GM12878 (cell line): ENCODE measurements around the gene PCBD2. TPM values are rescaled to one million over a fixed set of nuclear protein-coding genes. Genes with fewer than 3 reads are reported as not detected.
"Not testable (repeated sequence)": the region's sequence is repeated elsewhere in the genome, so short reads cannot be mapped to it uniquely, and the experiment has no call there.

Experiments used
- ATAC-seq: fragments of 200-7000 bp; cut with Tn5 transposase; 3 replicates; pipeline ENCODE4 v1.9.1; 2020; ENCODE audit warnings: mild to moderate bottlenecking, moderate library complexity
- BruUV-seq: library from RNA; stranded (reverse); fragments of 400-500 nt; replicated peaks from 2 replicates; lab custom pipeline; 2021; lab: Mats Ljungman, UMichigan
- CTCF ChIA-PET: fragments of 300-600 bp; sonication (Branson Sonifier 250); formaldehyde crosslinking; extraction: SDS; loops from one replicate; lab custom pipeline; 2021; ENCODE audit warnings: inconsistent platforms; lab: Yijun Ruan, JAX
- POLR2A ChIA-PET: fragments of 350-600 bp; formaldehyde crosslinking; extraction: SDS; loops from one replicate; lab custom pipeline; 2021; ENCODE audit warnings: inconsistent platforms; lab: Charles Lee
- RAD21 ChIA-PET: fragments of 300-600 bp; sonication (Branson Sonifier 250); formaldehyde crosslinking; loops from one replicate; lab custom pipeline; 2023; ENCODE audit warnings: antibody characterized with exemption; ENCODE audit not compliant: unreplicated experiment; lab: Charles Lee
- SMC1A ChIA-PET: fragments of 300-600 bp; sonication (Branson Sonifier 250); formaldehyde crosslinking; loops from one replicate; lab custom pipeline; 2023; ENCODE audit not compliant: unreplicated experiment, uncharacterized antibody; lab: Charles Lee
- DNase-seq: peaks from one replicate; pipeline ENCODE4 v3.0.0-alpha.2; 2011; ENCODE audit warnings: low read depth, low spot score
- FAIRE-seq: peaks from 3 replicates; lab custom pipeline; 2011; peaks lifted over from hg19 to GRCh38; lab: Jason Lieb, UNC
- H2AFZ ChIP-seq: 2 replicates; pipeline ENCODE4 v1.6.0; 2011; ENCODE audit warnings: low read depth, low read length, control low read depth; ENCODE audit not compliant: control insufficient read depth
- H3K27ac ChIP-seq: 2 replicates; pipeline ENCODE4 v1.5.1; 2011; ENCODE audit warnings: control low read depth; ENCODE audit not compliant: control insufficient read depth, insufficient read depth
- H3K27me3 ChIP-seq, 2 experiments: replicated peaks in 1 of 2; 2 replicates each; pipeline versions ENCODE4 v1.6.0 to v1.6.1; 2011; ENCODE audit warnings: low read length in 1 of 2; ENCODE audit not compliant: control insufficient read depth in 2 of 2, insufficient read depth in 2 of 2
- H3K36me3 ChIP-seq, 2 experiments: 2 replicates each; pipeline ENCODE4 v1.5.1; 2011; ENCODE audit warnings: low read length in 1 of 2; ENCODE audit not compliant: control insufficient read depth in 2 of 2, insufficient read depth in 2 of 2
- H3K4me1 ChIP-seq: 2 replicates; pipeline ENCODE4 v1.6.1; 2011; ENCODE audit warnings: mild to moderate bottlenecking, low read length, moderate library complexity, mixed read lengths; ENCODE audit not compliant: control insufficient read depth, insufficient read depth
- H3K4me2 ChIP-seq: 2 replicates; pipeline ENCODE4 v1.6.0; 2011; ENCODE audit warnings: control low read depth; ENCODE audit not compliant: control insufficient read depth, insufficient read depth
- H3K4me3 ChIP-seq: fragments of 200-600 bp; sonication (generic); 2 replicates; pipeline ENCODE4 v1.5.1; 2016
- H3K79me2 ChIP-seq: 2 replicates; pipeline ENCODE4 v1.6.0; 2011; ENCODE audit warnings: low read length; ENCODE audit not compliant: control insufficient read depth, insufficient read depth
- H3K9ac ChIP-seq: 2 replicates; pipeline ENCODE4 v1.8.0; 2011; ENCODE audit warnings: low read length, control low read depth, mixed read lengths; ENCODE audit not compliant: control insufficient read depth, insufficient read depth
- H3K9me3 ChIP-seq: replicated peaks from 3 replicates; pipeline ENCODE4 v1.5.1; 2011; ENCODE audit warnings: mild to moderate bottlenecking, low read length; ENCODE audit not compliant: control insufficient read depth, insufficient read depth
- H4K20me1 ChIP-seq: 2 replicates; pipeline ENCODE4 v1.6.0; 2011; ENCODE audit not compliant: control insufficient read depth, insufficient read depth
- BCL11A ChIP-seq: IDR thresholded peaks from 2 replicates; pipeline ENCODE4 v1.6.1; 2011; ENCODE audit warnings: low read depth, low read length
- CEBPB ChIP-seq, 2 experiments: fragments of 150-350 bp in 1 of 2; IDR thresholded peaks; 2 replicates each; pipeline ENCODE4 v1.6.1; 2012 to 2014; ENCODE audit warnings: low read depth in 2 of 2, low read length in 2 of 2, borderline replicate concordance in 1 of 2, inconsistent platforms in 1 of 2
- CREM ChIP-seq: IDR thresholded peaks from 2 replicates; pipeline ENCODE4 v1.6.1; 2014; ENCODE audit warnings: antibody characterized with exemption, low read depth
- EED ChIP-seq: sonication (generic); IDR thresholded peaks from 2 replicates; pipeline ENCODE4 v1.6.1; 2016; ENCODE audit warnings: antibody characterized with exemption, low read depth
- HCFC1 ChIP-seq: fragments of 150-350 bp; IDR thresholded peaks from 2 replicates; pipeline ENCODE4 v1.6.1; 2014; ENCODE audit warnings: low read length
- HDAC6 ChIP-seq: fragments of 200-600 bp; sonication (generic); IDR thresholded peaks from one replicate; pipeline ENCODE4 v1.8.0; 2017; ENCODE audit warnings: antibody characterized with exemption; ENCODE audit not compliant: unreplicated experiment
- IRF5 ChIP-seq: fragments of 450-650 bp; IDR thresholded peaks from 2 replicates; pipeline ENCODE4 v1.6.1; 2017; ENCODE audit warnings: borderline replicate concordance
- MEF2A ChIP-seq: IDR thresholded peaks from 2 replicates; pipeline ENCODE4 v1.6.1; 2011; ENCODE audit warnings: low read depth, mild to moderate bottlenecking, low read length, moderate library complexity; ENCODE audit not compliant: insufficient read depth
- PAX8 ChIP-seq: fragments of 450-650 bp; IDR thresholded peaks from 2 replicates; pipeline ENCODE4 v1.6.1; 2017; ENCODE audit warnings: mild to moderate bottlenecking, moderate library complexity
- PKNOX1 ChIP-seq: fragments of 450-650 bp; IDR thresholded peaks from 2 replicates; pipeline ENCODE4 v1.6.1; 2016; ENCODE audit warnings: mild to moderate bottlenecking
- POU2F2 ChIP-seq: IDR thresholded peaks from 3 replicates; pipeline ENCODE4 v1.6.1; 2011; ENCODE audit warnings: low read depth, mild to moderate bottlenecking, low read length, borderline replicate concordance
- RAD21 ChIP-seq: IDR thresholded peaks from 2 replicates; pipeline ENCODE4 v1.6.1; 2011; ENCODE audit warnings: mild to moderate bottlenecking, low read depth, low read length, moderate library complexity; ENCODE audit not compliant: insufficient read depth
- SKIL ChIP-seq: fragments of 450-650 bp; IDR thresholded peaks from 2 replicates; pipeline ENCODE4 v1.6.1; 2017; ENCODE audit warnings: mild to moderate bottlenecking, low read depth, inconsistent platforms; ENCODE audit not compliant: poor library complexity, severe bottlenecking
- SPI1 ChIP-seq: IDR thresholded peaks from 2 replicates; pipeline ENCODE4 v1.6.1; 2011; ENCODE audit warnings: low read depth, mild to moderate bottlenecking, low read length, moderate library complexity, borderline replicate concordance; ENCODE audit not compliant: insufficient read depth
- TAF1 ChIP-seq: IDR thresholded peaks from 2 replicates; pipeline ENCODE4 v1.6.1; 2011; ENCODE audit warnings: mild to moderate bottlenecking, low read depth, low read length, borderline replicate concordance
- WGBS: methylation state at CpG from one replicate; pipeline ENCODE4 v1.1.6; 2016; ENCODE audit warnings: low lambda C conversion rate; ENCODE audit not compliant: insufficient replicate concordance, insufficient coverage; ENCODE audit errors: missing lambda C conversion rate; 5-methylcytosine and 5-hydroxymethylcytosine counted together
- in situ Hi-C: fragments of 300-500 bp; cut with MboI; formaldehyde crosslinking; loops from 9 replicates; pipeline ENCODE4 v1.14.3; 2018; ENCODE audit warnings: mixed read lengths
- intact Hi-C: fragments of 100-400 bp; cut with micrococcal nuclease; formaldehyde crosslinking; loops from one replicate; pipeline ENCODE4 v1.14.2; 2022; ENCODE audit not compliant: unreplicated experiment
- polyA plus RNA-seq, 11 experiments: library from polyadenylated mRNA; depleted of rRNA in 4 of 11; unstranded in 6 of 11; stranded (reverse) in 5 of 11; fragments of >200 nt; fragmentation: Nextera tagmentation in 4 of 11; fragmentation: Illumina TruSeq in 1 of 11; extraction: Ambion mirVana in 4 of 11; extraction: Trizol in 1 of 11; gene quantifications; 1 replicate in 1 of 11; 2 replicates in 10 of 11; pipeline versions ENCODE4 v1.2.1 to v1.2.3, GENCODE V29; 2011 to 2016; ENCODE audit warnings: inconsistent platforms in 2 of 11, missing spikeins in 2 of 11, low read depth in 1 of 11
- total RNA-seq, 4 experiments: library from RNA; depleted of rRNA in 3 of 4; stranded (reverse); fragments of >200 nt in 3 of 4; fragmentation: Illumina TruSeq in 1 of 4; extraction: Trizol in 1 of 4; gene quantifications; 2 replicates each; pipeline versions ENCODE4 v1.2.1 to v1.2.3, GENCODE V29; 2013 to 2021

Gene PCBD2
- total and polyA plus RNA-seq, 10 of the 15 experiments (the other 5 are each of a cell fraction or from before 2014, with no cell fraction given), result 5.4 to 13.6 (median 6.7) TPM

GRCh38 chr5:134904610-134905245, at the start of gene PCBD2 (continued):
- TF ChIP-seq PKNOX1 (peak; percentile 72; the same call in 1 of the 2 replicates), MEF2A (peak; percentile 75), IRF5 (peak; percentile 64; the same call in 1 of the 2 replicates), CEBPB (IDR thresholded peaks at IDR 0.05; ENCODE audit: borderline replicate concordance in 1 of 2, low read depth in 2 of 2, low read length in 2 of 2) (no peak), BCL11A (peak; percentile 21; the same call in 1 of the 2 replicates), POU2F2 (peak; percentile 33; the same call in 1 of the 3 replicates), HDAC6 (peak; percentile 89), SPI1 (no peak), CREM (peak; percentile 76), SKIL (no peak), RAD21 (peak; percentile 92), HCFC1 (peak; percentile 48; the same call in 1 of the 2 replicates), PAX8 (no peak), TAF1 (peak; percentile 30; the same call in 1 of the 2 replicates), EED (peak; percentile 23)

- H3K4me3 ChIP-seq, FAIRE-seq, H3K4me1 ChIP-seq, RAD21 ChIA-PET, H4K20me1 ChIP-seq, H3K27me3 ChIP-seq, POLR2A ChIA-PET, DNase-seq, H2AFZ ChIP-seq, H3K79me2 ChIP-seq, H3K9ac ChIP-seq, H3K4me2 ChIP-seq, H3K27ac ChIP-seq, CTCF ChIA-PET, SMC1A ChIA-PET, BruUV-seq, ATAC-seq, in situ Hi-C loops, H3K9me3 ChIP-seq, intact Hi-C loops: not testable (repeated sequence)
- WGBS, result 85% methylated on average over 7 of the region's 7 CpGs
- H3K36me3 ChIP-seq, result peaks cover 2 to 14% of the 10 kb centered on the region in 2 experiments
Observed at GRCh38 chr5:134856465-134856864, 48.5 kb upstream of the PCBD2 start.
